Fibroblast of mammary gland (primary cell): Measurements from ENCODE around the gene TIAM2.
"Not testable (repeated sequence)": the region's sequence is repeated elsewhere in the genome, so short reads cannot be mapped to it uniquely, and the experiment has no call there.

Source experiments
- DNase-seq: peaks from one replicate; pipeline ENCODE4 v3.0.0-alpha.2; 2010; ENCODE audit warnings: low read depth
- H3K4me3 ChIP-seq: 2 replicates; pipeline ENCODE4 v1.5.1; 2011; ENCODE audit warnings: low read depth, mild to moderate bottlenecking, low read length, moderate library complexity; ENCODE audit not compliant: control insufficient read depth
- TF ChIP-seq, protein P1 (sequence below): conservative IDR thresholded peaks from 2 replicates; pipeline ENCODE4 v1.5.1; 2011; ENCODE audit warnings: low read depth, low read length, inconsistent platforms; ENCODE audit not compliant: control insufficient read depth, insufficient read depth

TIAM2 gene

DNA sequence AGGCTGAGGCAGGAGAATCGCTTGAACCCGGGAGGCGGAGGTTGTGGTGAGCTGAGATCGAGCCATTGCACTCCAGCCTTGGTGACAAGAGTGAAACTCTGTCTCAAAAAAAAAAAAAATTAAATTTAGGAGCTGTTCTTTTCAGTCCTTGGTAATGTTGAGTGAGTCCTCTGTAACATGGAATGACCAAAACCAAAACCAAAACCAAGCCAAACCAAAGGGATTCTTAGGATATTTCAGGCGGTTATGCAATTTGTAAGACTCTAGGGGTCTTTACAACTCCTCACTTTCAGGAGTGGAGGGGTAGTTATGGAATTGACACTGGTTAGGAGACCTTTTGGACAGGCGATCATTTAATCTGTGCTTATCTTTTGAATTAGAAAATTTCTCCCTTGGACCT is 15.8 kb downstream of the TIAM2 start:
- no peak overlapping the region for H3K4me3 ChIP-seq
- TF ChIP-seq, protein P1, sequence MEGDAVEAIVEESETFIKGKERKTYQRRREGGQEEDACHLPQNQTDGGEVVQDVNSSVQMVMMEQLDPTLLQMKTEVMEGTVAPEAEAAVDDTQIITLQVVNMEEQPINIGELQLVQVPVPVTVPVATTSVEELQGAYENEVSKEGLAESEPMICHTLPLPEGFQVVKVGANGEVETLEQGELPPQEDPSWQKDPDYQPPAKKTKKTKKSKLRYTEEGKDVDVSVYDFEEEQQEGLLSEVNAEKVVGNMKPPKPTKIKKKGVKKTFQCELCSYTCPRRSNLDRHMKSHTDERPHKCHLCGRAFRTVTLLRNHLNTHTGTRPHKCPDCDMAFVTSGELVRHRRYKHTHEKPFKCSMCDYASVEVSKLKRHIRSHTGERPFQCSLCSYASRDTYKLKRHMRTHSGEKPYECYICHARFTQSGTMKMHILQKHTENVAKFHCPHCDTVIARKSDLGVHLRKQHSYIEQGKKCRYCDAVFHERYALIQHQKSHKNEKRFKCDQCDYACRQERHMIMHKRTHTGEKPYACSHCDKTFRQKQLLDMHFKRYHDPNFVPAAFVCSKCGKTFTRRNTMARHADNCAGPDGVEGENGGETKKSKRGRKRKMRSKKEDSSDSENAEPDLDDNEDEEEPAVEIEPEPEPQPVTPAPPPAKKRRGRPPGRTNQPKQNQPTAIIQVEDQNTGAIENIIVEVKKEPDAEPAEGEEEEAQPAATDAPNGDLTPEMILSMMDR, result no peak
- DNase-seq, result no peak

DNA sequence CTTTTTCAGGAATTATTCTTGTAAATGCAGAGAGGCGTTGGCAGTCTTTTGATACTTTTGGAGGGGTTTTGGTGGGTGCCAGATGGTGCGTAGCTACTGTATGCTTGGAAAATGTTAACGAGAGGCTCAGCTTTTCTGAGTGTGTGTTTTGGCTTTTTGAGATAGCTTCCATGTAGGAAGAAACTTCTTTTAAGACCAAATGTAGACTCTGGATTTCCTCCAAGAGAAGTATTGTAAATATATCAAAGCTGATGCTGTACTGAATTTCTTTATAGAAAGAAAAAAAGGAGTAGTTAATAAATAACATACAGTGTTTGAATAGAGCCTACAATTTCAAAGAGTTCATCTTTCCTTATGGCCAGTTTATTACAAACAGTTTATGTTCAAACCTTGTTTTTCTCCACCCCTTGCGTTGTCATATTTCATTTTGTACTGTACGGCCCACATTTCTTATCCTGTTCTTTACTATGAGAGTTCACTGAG is 16.7 kb downstream of the TIAM2 start:
- no peak for DNase-seq
- TF ChIP-seq, protein P1, result no peak
- no peak overlapping the region for H3K4me3 ChIP-seq

DNA sequence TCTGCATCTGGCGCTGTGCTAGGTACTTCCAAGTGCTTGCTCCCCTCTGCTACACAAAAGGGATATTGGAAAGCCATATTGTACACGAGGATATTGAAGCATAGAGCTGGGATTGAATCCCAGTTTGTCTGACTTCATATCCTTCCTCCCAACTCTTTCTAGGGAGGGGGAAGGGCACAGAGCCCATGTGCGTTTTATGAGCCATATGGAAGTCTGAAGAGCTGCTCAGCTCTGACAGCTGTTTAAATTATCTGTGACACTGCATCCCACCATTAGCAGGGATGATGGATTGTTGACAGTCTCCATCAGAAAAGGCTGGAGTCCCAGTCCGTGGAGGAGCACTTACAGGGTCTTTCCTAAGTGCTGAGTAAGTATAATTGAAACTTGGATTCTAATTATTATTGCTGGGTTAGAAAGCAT is 18.4 kb downstream of the TIAM2 start:
- TF ChIP-seq, protein P1, result no peak
- no peak overlapping the region for H3K4me3 ChIP-seq
- DNase-seq, result peak; percentile 52

DNA sequence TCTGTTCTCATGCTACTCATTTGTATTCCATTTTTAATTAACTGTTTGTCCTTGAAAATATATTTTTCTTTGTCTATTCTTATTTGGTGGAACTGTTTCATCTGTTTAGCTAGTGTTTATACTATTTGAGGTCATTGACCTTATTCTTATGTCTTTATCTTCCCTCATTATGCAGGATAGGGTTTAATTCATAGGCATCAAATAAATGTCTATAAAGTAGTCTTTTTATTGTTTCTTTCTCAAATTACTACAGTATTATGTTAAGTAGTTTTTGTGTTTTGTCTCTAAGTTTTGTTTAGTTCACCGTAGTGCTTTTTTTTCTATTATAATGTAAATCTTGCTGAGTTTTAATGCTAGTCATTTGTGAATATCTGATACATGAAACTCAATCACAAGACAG is 19.0 kb downstream of the TIAM2 start:
- no peak for DNase-seq
- H3K4me3 ChIP-seq, result no peak overlapping the region
- TF ChIP-seq, protein P1, result no peak

DNA sequence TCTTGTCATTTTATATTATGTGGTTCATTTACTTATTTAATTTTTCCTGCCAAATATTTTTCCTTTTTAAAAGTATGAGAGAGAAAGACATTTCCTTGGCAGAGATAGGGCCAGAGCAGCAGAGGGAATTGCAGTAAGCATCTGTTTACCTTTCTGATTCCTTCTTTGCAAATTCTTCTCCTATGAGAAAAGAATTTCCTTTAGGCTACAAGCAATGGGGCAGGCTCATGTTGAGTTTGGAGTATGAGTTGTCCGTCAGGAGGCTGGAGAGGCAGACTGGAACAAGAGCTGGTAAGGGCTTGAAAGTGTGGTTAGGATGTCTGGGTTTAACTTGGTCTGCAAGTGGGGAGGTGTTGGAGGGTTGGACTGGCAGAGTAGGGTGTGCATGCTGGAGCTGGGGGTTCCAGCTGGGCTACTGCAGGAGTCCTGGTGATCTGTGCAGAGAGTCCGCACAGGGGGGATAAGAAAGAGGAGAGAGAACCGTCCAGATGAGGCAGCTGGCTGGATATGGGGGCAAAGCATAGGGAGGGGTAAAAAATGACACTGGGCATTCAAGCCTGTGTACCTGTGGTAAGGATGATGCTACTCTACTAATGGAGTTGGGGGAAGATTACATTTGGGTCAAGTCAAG is 19.7 kb downstream of the TIAM2 start:
- H3K4me3 ChIP-seq, result no peak overlapping the region
- peak; percentile 27 for DNase-seq
- TF ChIP-seq, protein P1, result no peak

DNA sequence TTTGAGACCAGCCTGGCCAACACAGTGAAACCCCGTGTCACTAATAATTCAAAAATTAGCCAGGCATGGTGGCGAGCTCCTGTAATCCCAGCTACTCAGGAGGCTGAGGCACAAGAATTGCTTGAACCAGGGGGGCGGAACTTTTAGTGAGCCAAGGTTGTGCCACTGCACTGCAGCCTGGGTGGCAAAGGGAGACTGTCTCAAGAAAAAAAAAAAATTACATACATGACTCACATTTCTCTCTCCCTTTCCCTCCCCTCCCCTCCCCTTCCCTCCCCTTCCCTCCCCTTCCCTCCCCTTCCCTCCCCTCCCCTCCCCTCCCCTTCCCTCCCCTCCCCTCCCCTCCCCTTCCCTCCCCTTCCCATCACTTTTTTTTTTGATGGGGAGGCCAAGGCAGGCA is 23.3 kb downstream of the TIAM2 start:
- not testable (repeated sequence) for H3K4me3 ChIP-seq, DNase-seq

DNA sequence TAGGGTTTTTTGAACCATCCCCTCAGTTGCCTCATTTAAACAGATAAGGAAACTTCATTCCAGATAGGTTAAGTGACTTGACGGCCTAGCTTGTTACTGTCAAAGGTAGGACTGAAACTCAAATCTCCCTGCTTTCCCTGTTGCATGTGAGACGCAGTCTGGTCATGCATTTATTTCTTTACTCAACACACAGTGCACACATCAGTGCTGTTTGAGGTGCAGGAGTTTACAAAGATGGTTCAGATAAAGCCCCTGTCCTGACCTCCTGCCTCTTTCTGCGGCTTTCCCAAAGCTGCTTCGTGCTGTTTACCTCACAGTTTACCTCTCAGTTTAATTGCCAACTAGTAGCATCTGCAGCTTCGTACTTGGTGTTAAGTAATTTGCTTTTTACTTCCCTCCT is 26.6 kb downstream of the TIAM2 start:
- no peak overlapping the region for H3K4me3 ChIP-seq

More for the DNA sequence above, 26.6 kb downstream of the TIAM2 start:
- TF ChIP-seq, protein P1, result no peak
- no peak for DNase-seq
